ENCODE results near the gene UBE2C.
A peak's percentile ranks its signal among the peaks of the same experiment; 100 is the strongest.

UBE2C gene

GRCh38 chr20:45821947-45822346, 9.5 kb downstream of the UBE2C start:
- Histone ChIP-seq H3K4me3 (ENCODE audit: low read depth, low read length) (no peak overlapping the region), H3K27me3 (no peaks in the 10 kb centered on the region), H3K9me3 (no peaks in the 10 kb centered on the region), H3K4me1 (no peaks in the 10 kb centered on the region), H3K36me3 (peaks cover 4% of the 10 kb centered on the region)
- no peak for TF ChIP-seq CTCF (IDR thresholded peaks at IDR 0.05; ENCODE audit: low read depth, low read length)
- DNase-seq = no peak

- Histone ChIP-seq H3K36me3 (no peaks in the 10 kb centered on the region), H3K27me3 (no peaks in the 10 kb centered on the region), H3K4me1 (no peaks in the 10 kb centered on the region), H3K9me3 (no peaks in the 10 kb centered on the region), H3K4me3 (ENCODE audit: low read depth, low read length) (peak overlapping the region; percentile 53)
- no peak for TF ChIP-seq CTCF (IDR thresholded peaks at IDR 0.05; ENCODE audit: low read depth, low read length)
- peak; percentile 74 for DNase-seq
These were observed 10.4 kb downstream of the UBE2C start for GRCh38 chr20:45822857-45823256.

- Histone ChIP-seq H3K9me3 (no peaks in the 10 kb centered on the region), H3K27me3 (no peaks in the 10 kb centered on the region), H3K36me3 (no peaks in the 10 kb centered on the region), H3K4me3 (ENCODE audit: low read depth, low read length) (no peak overlapping the region), H3K4me1 (no peaks in the 10 kb centered on the region)
- peak; percentile 58 for TF ChIP-seq CTCF (IDR thresholded peaks at IDR 0.05; ENCODE audit: low read depth, low read length)
- peak; percentile 56 for DNase-seq
These were observed 11.7 kb downstream of the UBE2C start for GRCh38 chr20:45823949-45824835.

GRCh38 chr20:45826381-45827019, 14.1 kb downstream of the UBE2C start:
- Histone ChIP-seq H3K27me3 (no peaks in the 10 kb centered on the region), H3K9me3 (no peaks in the 10 kb centered on the region), H3K4me1 (no peaks in the 10 kb centered on the region), H3K36me3 (no peaks in the 10 kb centered on the region), H3K4me3 (ENCODE audit: low read depth, low read length) (no peak overlapping the region)
- no peak for TF ChIP-seq CTCF (IDR thresholded peaks at IDR 0.05; ENCODE audit: low read depth, low read length)
- no peak for DNase-seq

GRCh38 chr20:45827030-45827652, 14.7 kb downstream of the UBE2C start, which contains the start of gene TNNC2:
TNNC2 (minus strand) TSS chr20:45827312; CDS start chr20:45827248, 64 bp downstream.
- H3K4me3 ChIP-seq (ENCODE audit: low read depth, low read length) = no peak within 1 kb of the TSS
- no peaks in the 10 kb centered on the region for H3K4me1 ChIP-seq
- no peak for DNase-seq
- H3K9me3 ChIP-seq = no peaks in the 10 kb centered on the region
- H3K27me3 ChIP-seq = no peaks in the 10 kb centered on the region
- no peak for TF ChIP-seq CTCF (IDR thresholded peaks at IDR 0.05; ENCODE audit: low read depth, low read length)
- H3K36me3 ChIP-seq = no peaks in the 10 kb centered on the region
